H1 (cell line): ENCODE measurements around the gene SLC44A5. TPM values are rescaled to one million over a fixed set of nuclear protein-coding genes. Genes with fewer than 3 reads are reported as not detected.

Source experiments
- CTCF ChIA-PET: fragments of 300-600 bp; sonication (Branson Sonifier 250); formaldehyde crosslinking; loops from one replicate; lab custom pipeline; 2021; ENCODE audit not compliant: partially characterized antibody; lab: Charles Lee
- POLR2A ChIA-PET: fragments of 300-600 bp; sonication (Branson Sonifier 250); formaldehyde crosslinking; loops from one replicate; lab custom pipeline; 2021; ENCODE audit warnings: inconsistent platforms; ENCODE audit not compliant: partially characterized antibody; lab: Charles Lee
- DNase-seq, 2 experiments: peaks; one replicate each; pipeline versions ENCODE4 v3.0.0 to v3.0.0-alpha.2; 2010 to 2022; ENCODE audit warnings: low spot score in 2 of 2, low read depth in 1 of 2, mixed read lengths in 1 of 2
- FAIRE-seq: peaks from 2 replicates; lab custom pipeline; 2011; peaks lifted over from hg19 to GRCh38; lab: Jason Lieb, UNC
- H2AFZ ChIP-seq: 2 replicates; pipeline ENCODE4 v1.8.1; 2012; ENCODE audit warnings: low read length, inconsistent platforms
- H2AK5ac ChIP-seq: 2 replicates; pipeline ENCODE4 v1.6.1; 2013; ENCODE audit warnings: low read depth, low read length
- H2BK120ac ChIP-seq: replicated peaks from 2 replicates; pipeline ENCODE3; 2013; ENCODE audit warnings: low read depth, low read length, inconsistent platforms
- H2BK12ac ChIP-seq: 2 replicates; pipeline ENCODE4 v1.6.1; 2013; ENCODE audit warnings: low read depth, low read length
- H2BK15ac ChIP-seq: 2 replicates; pipeline ENCODE4 v1.6.1; 2013; ENCODE audit warnings: low read length
- H2BK20ac ChIP-seq: 2 replicates; pipeline ENCODE4 v1.6.1; 2013; ENCODE audit warnings: low read length
- H2BK5ac ChIP-seq: 2 replicates; pipeline ENCODE4 v1.6.1; 2013; ENCODE audit warnings: low read depth, low read length
- H3K14ac ChIP-seq: 2 replicates; pipeline ENCODE4 v1.6.1; 2013; ENCODE audit warnings: inconsistent platforms; ENCODE audit not compliant: insufficient read length
- H3K18ac ChIP-seq: 2 replicates; pipeline ENCODE4 v1.6.1; 2013; ENCODE audit warnings: low read length; ENCODE audit errors: extremely low read depth
- H3K23ac ChIP-seq: 2 replicates; pipeline ENCODE4 v1.6.1; 2013; ENCODE audit warnings: inconsistent platforms; ENCODE audit not compliant: insufficient read length
- H3K23me2 ChIP-seq: 2 replicates; pipeline ENCODE4 v1.6.1; 2013; ENCODE audit warnings: low read depth, low read length
- H3K27ac ChIP-seq: 2 replicates; pipeline ENCODE4 v1.6.1; 2011; ENCODE audit warnings: low read depth, low read length, inconsistent platforms
- H3K27me3 ChIP-seq, 4 experiments: replicated peaks in 1 of 4; 1 replicate in 1 of 4; 2 replicates in 3 of 4; pipeline versions ENCODE4 v1.6.1 to v1.8.1; 2011 to 2013; ENCODE audit warnings: low read length in 3 of 4, mild to moderate bottlenecking in 3 of 4, inconsistent platforms in 2 of 4, mixed read lengths in 2 of 4, moderate library complexity in 1 of 4; ENCODE audit not compliant: control insufficient read depth in 3 of 4, insufficient read depth in 3 of 4; ENCODE audit errors: extremely low read depth in 1 of 4
- H3K36me3 ChIP-seq, 4 experiments: 2 replicates each; pipeline versions ENCODE4 v1.6.1 to v1.8.1; 2011 to 2013; ENCODE audit warnings: mild to moderate bottlenecking in 4 of 4, low read length in 3 of 4, moderate library complexity in 2 of 4, control low read depth in 1 of 4, inconsistent platforms in 1 of 4; ENCODE audit not compliant: insufficient read depth in 4 of 4, control insufficient read depth in 2 of 4
- H3K4ac ChIP-seq: replicated peaks from 2 replicates; pipeline ENCODE3; 2013; ENCODE audit warnings: low read length, low read depth, mixed read lengths, inconsistent platforms; ENCODE audit not compliant: insufficient read length
- H3K4me1 ChIP-seq, 4 experiments: replicated peaks in 1 of 4; 1 replicate in 1 of 4; 2 replicates in 3 of 4; pipeline versions ENCODE4 v1.6.1 to v1.8.1; 2011 to 2013; ENCODE audit warnings: low read length in 3 of 4, inconsistent platforms in 2 of 4, mixed read lengths in 1 of 4; ENCODE audit not compliant: insufficient read depth in 4 of 4, control insufficient read depth in 3 of 4
- H3K4me2 ChIP-seq, 2 experiments: 2 replicates each; pipeline versions ENCODE4 v1.6.1 to v1.8.1; 2011 to 2013; ENCODE audit warnings: low read depth in 2 of 2, low read length in 2 of 2, control low read depth in 1 of 2, inconsistent platforms in 1 of 2, mild to moderate bottlenecking in 1 of 2; ENCODE audit not compliant: insufficient read depth in 1 of 2
- H3K4me3 ChIP-seq, 4 experiments: fragments of 200-600, 300-600 bp in 1 of 4; sonication (generic), shearing (Covaris generic), sonication (Bioruptor Twin) in 1 of 4; 2 replicates each; pipeline versions ENCODE4 v1.5.1 to v1.8.1; 2011 to 2016; ENCODE audit warnings: low read length in 4 of 4, low read depth in 3 of 4, control low read depth in 2 of 4, inconsistent platforms in 2 of 4, mild to moderate bottlenecking in 2 of 4, mixed read lengths in 1 of 4, moderate library complexity in 1 of 4; ENCODE audit not compliant: insufficient read depth in 2 of 4; ENCODE audit errors: extremely low read depth in 1 of 4
- H3K56ac ChIP-seq: replicated peaks from 2 replicates; pipeline ENCODE3; 2013; ENCODE audit warnings: low read depth, mild to moderate bottlenecking, mixed read lengths, low read length, inconsistent platforms; ENCODE audit not compliant: insufficient read length
- H3K79me1 ChIP-seq: 2 replicates; pipeline ENCODE4 v1.6.1; 2013; ENCODE audit warnings: low read depth, low read length, control low read depth
- H3K79me2 ChIP-seq, 2 experiments: 2 replicates each; pipeline versions ENCODE4 v1.6.1 to v1.8.1; 2012 to 2013; ENCODE audit warnings: low read length in 2 of 2, mild to moderate bottlenecking in 2 of 2, inconsistent platforms in 1 of 2; ENCODE audit not compliant: insufficient read depth in 2 of 2, control insufficient read depth in 1 of 2
- H3K9ac ChIP-seq, 4 experiments: replicated peaks in 1 of 4; 1 replicate in 1 of 4; 2 replicates in 3 of 4; pipeline versions ENCODE4 v1.6.1 to v1.8.1; 2011 to 2013; ENCODE audit warnings: low read depth in 3 of 4, low read length in 3 of 4, control low read depth in 2 of 4, mild to moderate bottlenecking in 2 of 4, moderate library complexity in 2 of 4, inconsistent platforms in 1 of 4; ENCODE audit errors: extremely low read depth in 1 of 4
- H3K9me3 ChIP-seq, 2 experiments: 2 replicates each; pipeline versions ENCODE4 v1.6.1 to v1.8.1; 2012 to 2013; ENCODE audit warnings: mild to moderate bottlenecking in 2 of 2, moderate library complexity in 2 of 2, control low read depth in 1 of 2, inconsistent platforms in 1 of 2, low read depth in 1 of 2, low read length in 1 of 2, mixed read lengths in 1 of 2; ENCODE audit not compliant: insufficient read depth in 2 of 2
- H4K20me1 ChIP-seq, 2 experiments: replicated peaks in 1 of 2; 2 replicates each; pipeline versions ENCODE3 to v1.8.1; 2011 to 2013; ENCODE audit warnings: inconsistent platforms in 2 of 2, low read length in 2 of 2, mild to moderate bottlenecking in 1 of 2; ENCODE audit not compliant: insufficient read depth in 2 of 2, control insufficient read depth in 1 of 2
- H4K5ac ChIP-seq: 2 replicates; pipeline ENCODE4 v1.6.1; 2013; ENCODE audit warnings: low read length, low read depth, mixed read lengths, inconsistent platforms; ENCODE audit not compliant: insufficient read length
- H4K8ac ChIP-seq: 2 replicates; pipeline ENCODE4 v1.8.0; 2013; ENCODE audit warnings: mild to moderate bottlenecking, moderate library complexity, low read length, inconsistent platforms; ENCODE audit not compliant: insufficient read depth; ENCODE audit errors: extremely low read depth
- H4K91ac ChIP-seq: replicated peaks from 2 replicates; pipeline ENCODE3; 2013; ENCODE audit warnings: low read length, mixed read lengths, inconsistent platforms; ENCODE audit not compliant: insufficient read length
- EZH2 ChIP-seq: fragments of 200-600 bp; sonication (generic); IDR thresholded peaks from 2 replicates; pipeline ENCODE4 v1.7.1; 2012; ENCODE audit warnings: low read depth, mild to moderate bottlenecking, moderate library complexity, low read length, inconsistent platforms; ENCODE audit not compliant: severe bottlenecking
- SP1 ChIP-seq: IDR thresholded peaks from 2 replicates; pipeline ENCODE4 v1.6.1; 2011; ENCODE audit warnings: low read depth, low read length
- WGBS, 2 experiments: shearing (Covaris generic) in 1 of 2; methylation state at CpG; one replicate each; pipeline versions ENCODE4 v1.1.6 to v1.1.7; 2013 to 2015; ENCODE audit warnings: low lambda C conversion rate in 2 of 2, mixed read lengths in 2 of 2, inconsistent platforms in 1 of 2, low coverage in 1 of 2, missing lambda C conversion rate in 1 of 2; ENCODE audit not compliant: insufficient replicate concordance in 2 of 2, insufficient coverage in 1 of 2, insufficient read length in 1 of 2; ENCODE audit errors: extremely low coverage in 1 of 2, missing lambda C conversion rate in 1 of 2; 5-methylcytosine and 5-hydroxymethylcytosine counted together
- polyA plus RNA-seq, 7 experiments: library from polyadenylated mRNA; depleted of rRNA in 3 of 7; stranded (reverse) in 5 of 7; unstranded in 2 of 7; fragments of >200 nt in 5 of 7; fragments of 200-250 nt in 2 of 7; gene quantifications; 1 replicate in 5 of 7; 2 replicates in 1 of 7; 4 replicates in 1 of 7; pipeline versions ENCODE4 v1.2.1 to v1.2.3, GENCODE V29; 2011 to 2013; ENCODE audit warnings: missing spikeins in 2 of 7, mixed read lengths in 2 of 7
- total RNA-seq: library from RNA; stranded (reverse); fragmentation: NEBNext Ultra II Directional; extraction: Animal tissue kit (Norgen Biotek cat#: 25700); gene quantifications from 2 replicates; pipeline ENCODE4 v1.2.1, GENCODE V29; 2021
- TF ChIP-seq, protein P1 (sequence below): IDR thresholded peaks from 2 replicates; pipeline ENCODE4 v1.6.1; 2011; ENCODE audit warnings: low read length, improper control_type of control experiment

The SLC44A5 gene
- total and polyA plus RNA-seq, 2 of the 8 experiments (the other 6 are each of a cell fraction or from before 2014, with no cell fraction given) = 1.8 to 3.3 TPM

GRCh38 chr1:75317976-75318375, 292.9 kb downstream of the SLC44A5 start:
- H3K4me3 ChIP-seq = no peak overlapping the region
- no peak overlapping the region for H2BK15ac ChIP-seq
- WGBS, 2 experiments = 92% methylated on average over 4 of the region's 4 CpGs; no CpG with 5 or more reads in 1 of the 2 experiments
- TF ChIP-seq, protein P1, sequence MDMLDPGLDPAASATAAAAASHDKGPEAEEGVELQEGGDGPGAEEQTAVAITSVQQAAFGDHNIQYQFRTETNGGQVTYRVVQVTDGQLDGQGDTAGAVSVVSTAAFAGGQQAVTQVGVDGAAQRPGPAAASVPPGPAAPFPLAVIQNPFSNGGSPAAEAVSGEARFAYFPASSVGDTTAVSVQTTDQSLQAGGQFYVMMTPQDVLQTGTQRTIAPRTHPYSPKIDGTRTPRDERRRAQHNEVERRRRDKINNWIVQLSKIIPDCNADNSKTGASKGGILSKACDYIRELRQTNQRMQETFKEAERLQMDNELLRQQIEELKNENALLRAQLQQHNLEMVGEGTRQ = no peak
- TF ChIP-seq EZH2 (no peak), SP1 (no peak)
- TF ChIP-seq, all 59 proteins: peak for 0
- H4K20me1 ChIP-seq = no peaks in the 10 kb centered on the region
- no peak overlapping the region for H3K4me2 ChIP-seq
- no peaks in the 10 kb centered on the region for H3K4me1 ChIP-seq
- no peak overlapping the region for H2AFZ ChIP-seq
- no peak overlapping the region for H2BK5ac ChIP-seq
- no peak overlapping the region for H3K14ac ChIP-seq
- no peaks in the 10 kb centered on the region for H3K79me2 ChIP-seq
- H3K56ac ChIP-seq = no peak overlapping the region
- FAIRE-seq = no peak
- no peak overlapping the region for H4K5ac ChIP-seq
- H4K8ac ChIP-seq = no peak overlapping the region
- no peaks in the 10 kb centered on the region for H3K79me1 ChIP-seq
- no peak overlapping the region for H3K27ac ChIP-seq
- CTCF ChIA-PET = interaction anchor here (1.2 to 2.5 kb wide), 2 partner anchors 10 to 23 kb away, joined by 3 to 7 read pairs; no protein-coding TSS in a partner anchor
- no peak overlapping the region for H2BK120ac ChIP-seq
- H4K91ac ChIP-seq = no peak overlapping the region
- DNase-seq = no peak
- no peak overlapping the region for H3K23ac ChIP-seq
- no peak overlapping the region for H2BK20ac ChIP-seq
- no peak overlapping the region for H3K9ac ChIP-seq
- H3K18ac ChIP-seq = no peak overlapping the region
- no peaks in the 10 kb centered on the region for H3K23me2 ChIP-seq
- no peak overlapping the region for H2AK5ac ChIP-seq
- H2BK12ac ChIP-seq = no peak overlapping the region
- no peaks in the 10 kb centered on the region for H3K27me3 ChIP-seq
- H3K9me3 ChIP-seq = no peaks in the 10 kb centered on the region
- no peaks in the 10 kb centered on the region for H3K36me3 ChIP-seq
- POLR2A ChIA-PET = interaction anchor here (1.3 kb wide), 1 partner anchor 58 kb away, joined by 3 read pairs; no protein-coding TSS in a partner anchor
- no peak overlapping the region for H3K4ac ChIP-seq
